Gastroesophageal sphincter (tissue), 4 donors: ENCODE measurements around the gene PPBP. TPM values are rescaled to one million over a fixed set of nuclear protein-coding genes. Genes with fewer than 3 reads are reported as not detected.

Source experiments
- ATAC-seq: fragments of 150-250 bp; one replicate; pipeline ENCODE4 v1.9.1; 2016; ENCODE audit warnings: mild to moderate bottlenecking, moderate library complexity
- H3K27ac ChIP-seq, 4 donors: fragments of 200-600 bp; sonication (generic) in 3 of 4; 1 replicate in 3 of 4; 2 replicates in 1 of 4; pipeline ENCODE4 v1.5.1; 2016 to 2019
- H3K27me3 ChIP-seq: fragments of 200-600 bp; sonication (generic); one replicate; pipeline ENCODE4 v1.5.1; 2019
- H3K36me3 ChIP-seq, 2 donors: fragments of 200-600 bp; sonication (generic); one replicate each; pipeline ENCODE4 v1.5.1; 2019; ENCODE audit warnings: control low read depth in 1 of 2
- H3K4me1 ChIP-seq, 3 donors: fragments of 200-600 bp; sonication (generic); 1 replicate in 2 of 3; 2 replicates in 1 of 3; pipeline ENCODE4 v1.5.1; 2016 to 2019; ENCODE audit warnings: control low read depth in 2 of 3
- H3K4me3 ChIP-seq, 2 donors: fragments of 200-600 bp; sonication (generic); one replicate each; pipeline ENCODE4 v1.5.1; 2019; ENCODE audit warnings: mild to moderate bottlenecking in 1 of 2, moderate library complexity in 1 of 2
- H3K9me3 ChIP-seq, 3 donors: fragments of 200-600 bp; sonication (generic); one replicate each; pipeline ENCODE4 v1.5.1; 2017 to 2019; ENCODE audit warnings: control low read depth in 2 of 3
- EP300 ChIP-seq: sonication (generic); formaldehyde crosslinking; IDR thresholded peaks from one replicate; pipeline ENCODE4 v1.6.1; 2017; ENCODE audit warnings: antibody characterized with exemption, mild to moderate bottlenecking
- POLR2A ChIP-seq, 2 donors: fragments of 450-650 bp; IDR thresholded peaks; one replicate each; pipeline ENCODE4 v1.6.1; 2017; ENCODE audit warnings: antibody characterized with exemption in 2 of 2, mild to moderate bottlenecking in 2 of 2, moderate library complexity in 1 of 2
- POLR2AphosphoS5 ChIP-seq: sonication (generic); formaldehyde crosslinking; IDR thresholded peaks from one replicate; pipeline ENCODE4 v1.6.1; 2017; ENCODE audit warnings: antibody characterized with exemption
- WGBS, 2 donors: methylation state at CpG; one replicate each; pipeline ENCODE4 v1.1.5; 2018; ENCODE audit warnings: low coverage in 1 of 2; 5-methylcytosine and 5-hydroxymethylcytosine counted together
- total RNA-seq, 4 donors: library from RNA; depleted of rRNA; stranded (reverse); fragments of >200 nt; gene quantifications; one replicate each; pipeline ENCODE4 v1.1.0, GENCODE V29; 2016
- TF ChIP-seq, protein P1 (sequence below), 4 experiments: fragments of 200-600 bp in 2 of 4; fragments of 450-650 bp in 2 of 4; sonication (generic) in 1 of 4; IDR thresholded peaks; one replicate each; pipeline ENCODE4 v1.5.1; 2017 to 2019; ENCODE audit warnings: antibody characterized with exemption in 4 of 4, mild to moderate bottlenecking in 2 of 4, moderate library complexity in 2 of 4

PPBP gene
- total RNA-seq, 4 donors from 2014 or later: not detected

DNA sequence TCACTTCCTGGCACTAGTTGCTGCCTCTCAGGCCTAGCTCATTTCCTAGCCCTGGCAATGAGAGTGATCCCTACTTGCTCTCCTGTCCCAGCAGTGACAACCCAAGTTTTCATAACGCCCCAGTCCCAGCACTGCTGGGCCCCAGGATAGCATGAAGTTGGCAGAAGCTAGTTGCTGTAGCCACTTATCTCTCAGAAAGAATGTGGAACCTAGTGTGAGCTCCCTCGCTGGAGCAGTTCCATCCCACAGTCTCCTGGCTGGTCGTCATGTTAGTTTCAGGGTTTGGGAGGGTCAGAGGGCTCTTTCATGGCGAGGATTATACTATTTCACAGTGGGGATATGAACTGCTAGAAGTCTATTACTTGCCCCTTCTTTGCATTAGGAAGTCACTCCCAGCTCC is 11.3 kb downstream of the PPBP start:
- H3K4me1 ChIP-seq: peaks cover 0 to 4% (median 0%) of the 10 kb centered on the region in 3 donors
- H3K36me3 ChIP-seq: no peaks in the 10 kb centered on the region
- H3K9me3 ChIP-seq: peaks cover 0 to 15% (median 0%) of the 10 kb centered on the region in 3 donors
- no peak overlapping the region for H3K27ac ChIP-seq
- WGBS, 2 donors: 63 to 72% methylated on average over 1 to 2 of the region's 4 CpGs
- ATAC-seq: no peak
- no peak overlapping the region for H3K4me3 ChIP-seq
- TF ChIP-seq POLR2A (IDR thresholded peaks at IDR 0.05): no peak
- TF ChIP-seq, protein P1, sequence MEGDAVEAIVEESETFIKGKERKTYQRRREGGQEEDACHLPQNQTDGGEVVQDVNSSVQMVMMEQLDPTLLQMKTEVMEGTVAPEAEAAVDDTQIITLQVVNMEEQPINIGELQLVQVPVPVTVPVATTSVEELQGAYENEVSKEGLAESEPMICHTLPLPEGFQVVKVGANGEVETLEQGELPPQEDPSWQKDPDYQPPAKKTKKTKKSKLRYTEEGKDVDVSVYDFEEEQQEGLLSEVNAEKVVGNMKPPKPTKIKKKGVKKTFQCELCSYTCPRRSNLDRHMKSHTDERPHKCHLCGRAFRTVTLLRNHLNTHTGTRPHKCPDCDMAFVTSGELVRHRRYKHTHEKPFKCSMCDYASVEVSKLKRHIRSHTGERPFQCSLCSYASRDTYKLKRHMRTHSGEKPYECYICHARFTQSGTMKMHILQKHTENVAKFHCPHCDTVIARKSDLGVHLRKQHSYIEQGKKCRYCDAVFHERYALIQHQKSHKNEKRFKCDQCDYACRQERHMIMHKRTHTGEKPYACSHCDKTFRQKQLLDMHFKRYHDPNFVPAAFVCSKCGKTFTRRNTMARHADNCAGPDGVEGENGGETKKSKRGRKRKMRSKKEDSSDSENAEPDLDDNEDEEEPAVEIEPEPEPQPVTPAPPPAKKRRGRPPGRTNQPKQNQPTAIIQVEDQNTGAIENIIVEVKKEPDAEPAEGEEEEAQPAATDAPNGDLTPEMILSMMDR (IDR thresholded peaks at IDR 0.05): no peak
- TF ChIP-seq POLR2AphosphoS5: no peak
- TF ChIP-seq EP300: no peak
- peaks cover 4% of the 10 kb centered on the region for H3K27me3 ChIP-seq

DNA sequence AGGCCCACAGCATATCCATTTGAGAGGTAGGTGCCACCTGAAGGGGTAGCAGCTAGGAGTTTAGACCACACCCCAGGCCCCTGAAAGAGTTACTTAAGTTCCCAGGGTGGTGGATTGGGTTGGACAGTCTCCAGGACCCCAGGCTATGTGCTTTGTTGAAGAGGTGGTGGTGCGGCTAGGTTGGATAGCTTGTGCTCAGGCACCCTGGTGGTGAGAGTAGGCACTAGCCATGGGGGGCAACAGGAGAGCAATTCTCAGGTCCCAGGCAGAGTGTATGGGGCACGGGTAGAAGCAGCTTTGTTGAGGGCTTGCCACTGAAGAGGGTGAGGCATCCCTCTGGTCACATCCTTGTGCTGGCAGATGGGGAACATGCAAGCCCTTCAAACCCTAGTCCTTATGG is 11.8 kb downstream of the PPBP start:
- H3K27me3 ChIP-seq: no peaks in the 10 kb centered on the region
- WGBS, 2 donors: 100% methylated on average over 1 of the region's 2 CpGs
- no peaks in the 10 kb centered on the region for H3K4me1 ChIP-seq
- H3K27ac ChIP-seq: no peak overlapping the region
- peaks cover 0 to 20% (median 0%) of the 10 kb centered on the region in 3 donors for H3K9me3 ChIP-seq
- TF ChIP-seq POLR2A (IDR thresholded peaks at IDR 0.05) (no peak), EP300 (no peak), POLR2AphosphoS5 (no peak)
- ATAC-seq: no peak
- H3K36me3 ChIP-seq: no peaks in the 10 kb centered on the region
- H3K4me3 ChIP-seq: no peak overlapping the region

DNA sequence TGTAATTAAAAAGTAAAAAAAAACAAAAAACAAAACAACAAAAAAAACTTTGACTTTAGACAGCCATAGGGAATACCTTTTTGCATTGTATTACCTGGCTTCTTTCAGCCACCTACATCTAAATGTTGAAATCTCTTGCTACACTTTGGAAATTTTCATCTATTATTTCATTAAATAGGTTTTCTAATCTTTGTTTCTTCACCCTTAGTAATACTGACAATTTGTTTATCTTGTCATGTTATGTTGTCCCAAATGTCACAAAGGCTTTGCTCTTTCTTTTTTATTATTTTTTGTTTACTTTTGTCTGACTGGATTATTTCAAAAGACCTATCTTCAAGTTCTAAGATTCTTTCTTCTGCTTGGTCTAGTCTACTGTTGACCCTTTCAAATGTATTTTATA is 13.6 kb downstream of the PPBP start:
- Histone ChIP-seq H3K4me3 (no peak overlapping the region), H3K9me3 (peaks cover 0 to 39% (median 0%) of the 10 kb centered on the region in 3 donors), H3K4me1 (no peaks in the 10 kb centered on the region), H3K36me3 (no peaks in the 10 kb centered on the region), H3K27ac (no peak overlapping the region), H3K27me3 (no peaks in the 10 kb centered on the region)
- ATAC-seq: no peak
- TF ChIP-seq EP300 (no peak), POLR2A (IDR thresholded peaks at IDR 0.05) (no peak), POLR2AphosphoS5 (no peak)
- TF ChIP-seq, protein P1 (IDR thresholded peaks at IDR 0.05): no peak

DNA sequence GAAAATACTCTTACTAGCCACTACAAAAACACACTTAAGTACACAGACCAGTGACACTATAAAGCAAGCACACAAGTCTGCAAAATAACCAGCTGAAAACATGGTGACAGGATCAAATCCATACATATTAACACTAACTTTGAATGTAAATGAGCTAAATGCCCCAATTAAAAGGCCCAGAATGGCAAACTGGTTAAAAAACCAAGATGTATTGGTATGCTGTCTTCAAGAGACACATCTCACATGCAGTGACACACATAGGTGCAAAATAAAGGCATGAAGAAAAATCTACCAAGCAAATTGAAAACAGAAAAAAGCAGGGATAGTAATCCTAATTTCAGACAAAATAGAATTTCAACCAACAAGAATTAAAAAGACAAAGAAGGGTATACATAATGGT is 17.0 kb downstream of the PPBP start:
- Histone ChIP-seq H3K27ac (no peak overlapping the region), H3K36me3 (no peaks in the 10 kb centered on the region), H3K9me3 (peaks cover 0 to 40% (median 0%) of the 10 kb centered on the region in 3 donors), H3K4me1 (no peaks in the 10 kb centered on the region), H3K4me3 (no peak overlapping the region), H3K27me3 (peaks cover 14% of the 10 kb centered on the region)
- no peak for ATAC-seq
- TF ChIP-seq EP300 (no peak), POLR2AphosphoS5 (no peak), POLR2A (IDR thresholded peaks at IDR 0.05) (no peak)
- TF ChIP-seq, protein P1 (IDR thresholded peaks at IDR 0.05): no peak

DNA sequence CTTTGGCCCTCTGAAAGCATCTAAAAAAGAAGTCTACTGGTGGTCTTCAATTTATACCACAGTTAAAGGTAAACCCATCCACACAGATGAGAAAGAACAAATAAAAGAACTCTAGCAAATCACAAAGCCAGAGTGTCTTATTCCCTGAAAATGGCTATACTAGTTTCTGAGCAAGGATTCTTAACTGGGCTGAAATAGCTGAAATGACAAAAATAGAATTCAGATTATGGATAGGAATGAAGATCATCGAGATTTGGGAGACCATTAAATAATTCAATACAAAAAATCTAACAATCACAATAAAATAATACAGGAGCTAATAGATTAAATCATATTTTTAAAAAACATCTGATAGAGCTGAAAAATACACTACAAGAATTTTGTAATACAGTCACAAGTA is 18.0 kb downstream of the PPBP start:
- 85 to 94% methylated on average over 1 of the region's 1 CpG for WGBS, 2 donors
- no peak for ATAC-seq
- TF ChIP-seq POLR2A (IDR thresholded peaks at IDR 0.05) (no peak), POLR2AphosphoS5 (no peak), EP300 (no peak)
- TF ChIP-seq, protein P1 (IDR thresholded peaks at IDR 0.05): no peak

DNA sequence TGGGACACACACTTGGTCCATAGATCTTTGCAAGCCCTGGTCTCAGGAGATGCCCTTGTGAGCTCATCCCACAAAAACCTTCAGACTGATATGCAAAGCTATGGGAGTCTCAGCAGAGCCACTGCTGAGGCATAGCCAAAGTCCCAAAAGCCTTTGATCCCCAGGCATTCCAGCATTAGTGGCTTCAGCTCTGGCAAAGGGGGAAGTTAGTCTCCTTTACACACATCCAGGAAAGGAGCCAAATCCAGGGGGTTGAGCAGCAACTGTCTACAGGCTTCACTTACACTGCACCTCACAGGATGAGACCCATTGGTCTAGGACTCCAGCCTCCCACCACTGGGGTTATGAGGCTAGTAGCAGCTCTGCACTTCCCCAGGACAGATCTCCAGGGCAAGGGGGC is 20.1 kb downstream of the PPBP start:
- H3K27me3 ChIP-seq: peaks cover 14% of the 10 kb centered on the region
- no peak for ATAC-seq
- H3K36me3 ChIP-seq: no peaks in the 10 kb centered on the region
- H3K9me3 ChIP-seq: peaks cover 0 to 28% (median 0%) of the 10 kb centered on the region in 3 donors
- no peak overlapping the region for H3K4me3 ChIP-seq
- no peak overlapping the region for H3K27ac ChIP-seq
- H3K4me1 ChIP-seq: no peaks in the 10 kb centered on the region
- TF ChIP-seq POLR2A (IDR thresholded peaks at IDR 0.05) (no peak), POLR2AphosphoS5 (no peak), EP300 (no peak)
- TF ChIP-seq, protein P1 (IDR thresholded peaks at IDR 0.05): no peak

More for the DNA sequence above, 18.0 kb downstream of the PPBP start:
- no peak overlapping the region for H3K27ac ChIP-seq
- peaks cover 14% of the 10 kb centered on the region for H3K27me3 ChIP-seq
- H3K4me1 ChIP-seq: no peaks in the 10 kb centered on the region
- H3K4me3 ChIP-seq: no peak overlapping the region
- peaks cover 0 to 34% (median 0%) of the 10 kb centered on the region in 3 donors for H3K9me3 ChIP-seq
- H3K36me3 ChIP-seq: no peaks in the 10 kb centered on the region
